Stimulated activated CD4-positive, alpha-beta T cell treated with anti-CD3 and anti-CD28 coated beads, Interleukin-1b, Interleukin-23, amount 100 ng/mL, for 1 hour (primary cell): ENCODE results near the gene DLG2.
"Not testable (repeated sequence)": the region's sequence is repeated elsewhere in the genome, so short reads cannot be mapped to it uniquely, and the experiment has no call there.

Source experiments
- DNase-seq, 2 donors: peaks; one replicate each; pipeline ENCODE4 v3.0.0-alpha.2; 2020; ENCODE audit warnings: low read depth in 2 of 2

DLG2 gene

DNA sequence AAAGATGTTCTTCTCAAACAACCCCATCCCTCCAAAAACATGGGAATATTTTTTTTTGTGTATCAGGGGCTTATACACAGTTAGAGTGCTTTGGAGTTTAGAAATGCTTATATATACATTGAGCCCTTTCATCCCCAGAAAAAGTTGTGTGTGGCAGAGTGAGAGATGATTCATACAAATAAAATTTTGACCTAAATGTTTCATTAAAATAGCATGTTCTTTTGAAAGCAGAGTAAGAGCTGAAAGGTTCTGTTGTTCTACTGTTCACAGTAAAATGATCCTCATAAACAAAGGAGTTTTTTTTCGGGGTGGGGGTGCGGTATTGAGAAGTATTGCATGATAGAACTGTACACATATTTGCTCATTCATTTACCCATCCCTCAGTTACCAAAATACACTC is 512.4 kb downstream of the DLG2 start:
- DNase-seq: no peak

DNA sequence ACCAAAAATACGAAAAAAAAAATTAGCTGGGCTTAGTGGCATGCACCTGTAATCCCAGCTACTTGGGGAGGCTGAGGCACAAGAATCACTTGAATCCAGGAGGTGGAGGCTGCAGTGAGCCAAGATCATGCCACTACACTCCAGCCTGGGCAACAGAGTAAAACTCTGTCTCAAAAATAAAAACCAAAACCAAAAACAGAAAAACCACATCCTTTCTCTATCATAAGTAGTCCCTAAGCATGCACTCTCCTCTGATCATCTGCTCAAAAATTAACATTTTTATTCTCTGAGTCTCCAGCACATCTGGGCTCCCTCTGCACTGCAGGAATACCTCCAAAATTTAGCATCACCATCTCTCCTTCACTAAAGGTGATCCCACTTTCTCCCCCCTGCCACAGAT is 516.9 kb downstream of the DLG2 start:
- DNase-seq: not testable (repeated sequence)

DNA sequence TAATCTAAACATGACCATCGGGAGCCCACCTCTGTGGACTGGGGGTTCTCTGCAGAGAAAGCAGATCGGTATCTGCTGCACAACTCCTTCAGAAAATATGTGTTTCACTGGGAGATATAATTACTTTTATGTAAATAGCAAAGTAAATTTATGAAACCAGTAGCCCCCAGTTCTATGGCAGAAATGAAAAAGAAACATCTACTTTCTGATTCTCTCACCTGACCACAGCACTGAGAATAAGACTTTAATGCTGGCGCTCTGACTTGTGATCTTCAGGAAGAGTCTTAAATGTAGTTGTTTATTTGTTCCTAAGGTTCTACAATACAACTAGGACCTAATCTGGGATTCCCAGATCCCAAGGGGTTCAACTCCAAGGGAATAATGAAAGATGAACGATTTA is 518.0 kb downstream of the DLG2 start:
- DNase-seq: no peak

DNA sequence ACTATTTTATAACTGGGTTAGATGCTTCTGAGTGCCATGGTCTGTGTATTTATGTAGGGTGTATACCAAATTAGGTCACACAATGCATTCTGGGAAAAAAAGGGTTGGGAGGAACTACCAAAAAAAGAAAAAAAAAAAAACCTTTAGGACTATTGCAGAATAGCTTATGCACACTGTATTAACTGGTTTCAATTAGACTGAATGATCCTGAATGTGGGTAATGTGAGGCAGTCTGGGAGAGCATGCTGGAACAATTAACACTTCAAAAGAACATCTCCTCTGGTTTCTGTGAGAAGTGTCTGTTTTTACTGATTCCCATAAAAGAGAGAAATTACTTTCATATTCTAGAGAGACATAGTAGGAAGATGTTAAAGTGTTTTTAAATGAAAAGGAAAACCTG is 521.3 kb downstream of the DLG2 start:
- no peak for DNase-seq

DNA sequence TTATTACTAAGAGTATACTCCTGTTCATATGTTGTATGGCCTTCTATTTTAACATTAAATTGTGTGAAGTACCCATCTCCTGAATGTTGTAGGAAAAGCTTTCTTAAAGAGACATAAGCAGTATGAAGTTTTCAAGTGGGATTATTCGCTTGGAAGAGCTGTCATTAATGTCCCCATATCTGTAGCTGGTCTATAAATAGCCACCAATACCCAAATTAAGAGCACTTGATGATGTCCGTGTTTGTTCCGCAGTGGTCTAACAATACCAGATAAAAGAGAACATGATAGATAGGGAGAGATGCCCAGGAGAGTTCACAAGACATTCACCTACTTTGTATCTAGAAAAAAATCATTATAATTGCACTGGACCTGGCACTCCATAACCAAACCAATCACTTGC is 527.6 kb downstream of the DLG2 start:
- no peak for DNase-seq

DNA sequence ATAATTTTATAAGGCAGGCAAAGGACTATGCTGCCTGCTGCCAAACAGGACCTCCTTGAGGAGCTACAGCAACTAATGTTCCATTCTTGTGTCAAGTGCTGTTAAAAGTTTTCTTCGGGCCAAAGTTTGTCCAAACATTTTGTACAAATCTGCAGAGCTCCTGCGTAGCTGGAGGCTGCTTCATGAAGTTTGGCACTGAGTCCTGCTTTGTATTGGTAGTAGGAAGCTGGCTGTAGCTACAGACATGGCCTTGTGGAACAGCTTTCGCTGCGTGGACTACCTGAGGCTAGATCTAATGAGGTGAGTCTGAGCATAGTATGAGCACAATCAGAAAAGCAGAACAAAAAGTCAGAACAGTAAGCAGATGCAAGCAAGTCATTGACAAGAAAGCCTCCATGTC is 528.1 kb downstream of the DLG2 start:
- no peak for DNase-seq

DNA sequence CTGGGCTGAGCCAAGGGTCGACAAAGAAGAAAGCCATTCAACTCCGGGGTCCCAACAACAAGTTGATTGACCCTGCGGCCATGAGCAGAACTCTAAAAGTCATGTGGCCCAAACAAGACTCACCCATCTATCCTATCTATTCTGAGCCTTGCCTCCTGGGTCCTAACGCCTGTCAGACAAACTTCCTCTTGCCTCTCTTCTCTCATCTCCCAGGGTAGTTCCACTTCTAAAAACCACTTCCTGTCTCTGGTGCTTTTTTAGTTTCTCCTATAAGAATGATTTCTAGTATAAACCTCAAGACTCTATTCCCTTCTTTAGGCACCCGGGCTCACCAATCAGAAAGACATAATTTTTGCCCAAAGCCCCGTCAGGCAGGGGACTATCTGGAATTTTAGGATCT is 530.2 kb downstream of the DLG2 start:
- DNase-seq: no peak

DNA sequence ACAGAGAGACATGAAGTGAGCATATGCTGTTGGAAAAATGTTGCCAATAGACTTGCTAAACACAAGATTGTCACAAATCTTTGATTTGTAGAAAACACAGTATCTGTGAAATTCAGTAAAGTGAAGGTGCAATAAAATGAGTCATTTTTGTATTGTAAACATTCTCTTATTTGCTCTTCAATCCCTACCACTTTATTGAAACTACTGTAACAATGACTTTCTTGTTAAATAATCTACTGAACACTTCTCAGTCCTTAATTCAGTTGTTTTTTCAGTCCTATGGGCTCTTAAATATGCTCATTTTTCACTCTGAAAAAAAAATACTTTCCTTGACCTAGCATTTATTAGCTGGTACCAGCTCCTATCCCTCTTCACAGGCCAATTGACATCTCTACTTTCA is 531.9 kb downstream of the DLG2 start:
- no peak for DNase-seq

DNA sequence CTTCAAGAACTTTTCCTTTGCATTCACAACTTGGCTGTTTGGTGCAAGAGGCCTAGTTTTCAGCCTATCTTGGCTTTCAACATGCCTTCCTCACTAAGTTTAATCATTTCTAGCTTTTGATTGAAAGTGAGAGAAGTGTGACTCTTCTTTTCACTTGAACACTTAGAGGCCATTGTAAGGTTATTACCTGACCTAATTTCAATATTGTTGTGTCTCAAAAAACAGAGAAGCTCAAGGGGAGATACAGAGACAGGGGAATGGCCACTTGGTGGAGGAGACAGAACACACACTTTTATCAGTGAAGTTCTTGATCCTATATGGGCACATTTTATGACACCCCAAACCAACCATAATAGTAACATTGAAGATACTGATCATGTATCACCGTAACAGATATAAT is 532.3 kb downstream of the DLG2 start:
- DNase-seq: no peak

DNA sequence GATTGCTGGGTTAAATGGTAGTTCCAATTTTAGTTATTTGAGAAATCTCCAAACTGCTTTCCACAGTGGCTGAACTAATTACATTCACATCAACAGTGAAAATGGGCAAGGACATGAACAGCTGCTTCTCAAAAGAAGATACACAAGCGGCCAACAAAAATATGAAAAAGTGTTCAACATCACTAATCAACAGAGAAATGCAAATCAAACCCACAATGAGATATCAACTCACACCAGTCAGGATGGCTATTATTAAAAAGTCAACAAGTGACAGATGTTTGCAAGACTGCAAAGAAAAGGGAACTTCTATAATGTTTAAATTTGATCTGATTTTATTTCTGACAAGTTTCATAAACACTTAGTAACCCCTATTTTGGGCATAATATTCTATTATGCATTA is 537.5 kb downstream of the DLG2 start:
- no peak for DNase-seq

DNA sequence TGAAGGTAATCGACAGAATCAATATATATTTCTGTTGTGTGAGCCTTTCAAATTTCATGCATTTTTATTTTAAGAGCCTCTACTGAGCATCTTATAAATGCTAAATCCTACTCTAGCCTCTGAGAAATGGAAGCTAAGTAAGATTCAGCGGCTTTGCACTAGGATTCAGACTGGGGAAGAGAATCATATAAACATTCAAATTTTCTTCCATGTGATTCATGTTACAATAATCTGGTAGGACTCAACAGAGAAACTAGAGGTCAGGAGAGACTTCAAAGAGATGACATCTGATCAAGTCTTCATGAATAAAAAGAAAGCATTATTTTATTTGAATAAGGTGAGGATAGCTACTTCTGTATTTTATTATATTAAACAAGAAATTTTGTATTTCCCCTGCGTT is 538.9 kb downstream of the DLG2 start:
- DNase-seq: no peak

DNA sequence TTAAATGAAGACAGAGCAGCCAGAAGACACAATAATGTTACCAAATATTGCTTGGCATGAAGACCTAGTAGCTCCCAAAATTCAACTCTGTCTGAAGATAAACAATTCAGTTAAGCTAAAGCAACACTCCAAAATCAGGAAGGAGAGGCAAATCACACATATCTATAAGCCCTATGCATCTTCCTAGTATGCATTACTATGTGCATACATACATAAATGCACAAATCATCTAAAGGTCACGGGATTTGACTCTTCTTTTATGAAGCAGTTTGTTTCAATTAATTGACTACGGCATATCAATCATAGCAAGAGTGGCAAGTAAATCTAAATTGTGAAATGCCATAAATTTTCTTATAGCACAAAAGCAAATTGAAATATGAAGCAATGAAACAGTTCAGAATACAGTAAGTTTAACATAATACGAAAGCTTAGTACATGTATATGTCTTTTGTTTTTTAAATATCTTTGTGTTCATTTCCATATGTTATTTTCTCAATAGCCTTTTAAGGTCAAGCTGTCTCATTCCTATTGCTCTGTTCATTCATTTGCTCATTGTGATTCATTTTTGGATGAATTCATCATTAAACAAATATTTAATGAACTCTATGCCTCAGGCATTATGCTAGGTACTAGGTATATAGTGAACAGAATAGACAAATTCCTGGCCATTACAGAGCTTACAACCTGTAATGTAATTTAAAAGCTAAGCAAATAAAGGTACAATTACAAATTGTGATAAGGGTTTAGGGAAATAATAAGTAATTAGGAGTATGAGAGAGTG is 540.5 kb downstream of the DLG2 start:
- no peak for DNase-seq

DNA sequence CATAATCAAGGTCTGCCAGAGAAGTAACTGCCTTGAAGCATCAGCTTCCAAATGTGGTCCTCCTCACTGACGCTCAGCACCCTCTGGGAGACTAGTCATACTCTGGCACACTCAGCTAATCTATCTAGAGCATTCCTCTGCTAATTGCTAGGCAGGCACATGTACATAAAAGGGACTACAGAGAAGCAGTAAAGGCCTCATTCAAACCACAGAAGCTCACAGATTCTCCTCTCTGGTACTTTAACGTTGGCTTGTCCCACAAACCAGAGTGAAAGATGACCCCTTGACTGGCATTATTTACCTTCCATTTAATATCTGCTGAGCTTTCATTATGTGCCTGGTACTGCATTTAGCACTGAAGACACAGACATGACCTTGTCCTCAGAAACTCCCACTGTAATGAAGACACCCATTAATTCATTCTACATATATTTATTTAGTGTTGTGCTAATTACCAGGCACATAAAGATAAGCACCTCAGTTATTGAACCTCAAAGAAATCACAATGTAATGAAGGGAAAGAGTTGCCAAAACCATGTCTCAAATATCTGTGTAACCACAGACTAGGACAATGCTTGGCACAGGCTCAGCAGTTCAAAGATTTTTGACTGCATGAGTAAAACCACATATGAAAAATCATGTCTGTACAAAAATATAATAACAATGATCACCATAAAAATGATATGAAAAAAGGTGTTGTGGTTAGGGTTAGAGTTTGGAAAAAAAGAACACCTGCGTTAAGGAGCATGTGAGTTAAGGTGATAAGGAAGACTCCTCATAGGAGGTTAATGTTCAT is 550.4 kb downstream of the DLG2 start:
- no peak for DNase-seq

DNA sequence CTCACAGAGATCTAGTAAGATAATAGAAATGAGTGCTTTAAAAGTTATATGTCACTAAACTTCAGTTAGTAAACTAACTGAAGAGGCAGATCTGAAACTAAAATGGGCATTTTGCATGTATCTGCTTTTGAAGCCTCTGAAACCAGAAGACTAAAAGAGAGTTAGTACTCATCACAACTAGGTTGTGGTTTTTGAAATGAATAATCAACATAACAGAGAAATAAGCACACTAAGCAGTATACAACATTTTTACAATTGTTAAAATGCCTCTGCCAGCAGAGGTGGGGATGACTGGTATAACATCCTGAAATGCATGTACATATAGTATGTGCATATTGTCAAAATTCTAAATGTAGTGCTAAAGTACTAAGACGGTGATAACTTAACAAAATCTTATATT is 564.5 kb downstream of the DLG2 start:
- no peak for DNase-seq

DNA sequence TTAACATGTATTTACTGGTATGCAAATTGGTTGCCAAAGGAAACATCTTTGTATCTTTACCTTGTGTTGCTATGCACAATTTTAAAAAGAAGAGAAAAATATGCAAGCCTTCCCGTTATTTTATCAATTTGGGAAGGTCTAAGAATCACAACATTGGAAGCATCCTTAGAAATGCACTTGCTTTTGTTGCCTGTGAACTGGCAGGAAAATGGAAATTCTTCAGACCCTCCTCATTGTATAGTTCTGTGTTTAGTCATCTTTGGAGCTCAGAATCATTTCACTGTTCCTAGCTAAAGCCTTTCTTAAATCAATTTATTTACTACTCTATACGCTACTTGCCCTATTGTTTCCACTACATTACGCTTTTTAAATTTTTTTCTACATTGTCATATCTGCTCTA is 574.5 kb downstream of the DLG2 start:
- DNase-seq: no peak

DNA sequence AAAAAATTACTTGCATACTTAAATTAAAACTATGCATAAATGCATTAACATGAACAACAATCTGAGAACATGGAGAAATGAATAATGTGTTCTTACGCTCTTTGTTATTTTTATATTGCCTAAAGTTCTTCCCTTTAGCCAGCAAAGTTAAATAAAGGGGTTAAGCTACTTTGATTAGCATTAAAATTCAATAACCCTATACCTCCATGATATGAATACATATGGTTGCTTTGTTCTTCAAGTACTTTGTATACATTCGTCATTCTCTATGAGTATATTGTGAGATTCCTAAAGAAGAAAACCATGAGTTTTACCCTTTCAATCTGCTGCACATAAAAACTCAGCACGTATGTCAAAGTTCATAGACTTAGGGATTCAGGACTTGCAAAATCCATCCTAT is 578.3 kb downstream of the DLG2 start:
- no peak for DNase-seq

DNA sequence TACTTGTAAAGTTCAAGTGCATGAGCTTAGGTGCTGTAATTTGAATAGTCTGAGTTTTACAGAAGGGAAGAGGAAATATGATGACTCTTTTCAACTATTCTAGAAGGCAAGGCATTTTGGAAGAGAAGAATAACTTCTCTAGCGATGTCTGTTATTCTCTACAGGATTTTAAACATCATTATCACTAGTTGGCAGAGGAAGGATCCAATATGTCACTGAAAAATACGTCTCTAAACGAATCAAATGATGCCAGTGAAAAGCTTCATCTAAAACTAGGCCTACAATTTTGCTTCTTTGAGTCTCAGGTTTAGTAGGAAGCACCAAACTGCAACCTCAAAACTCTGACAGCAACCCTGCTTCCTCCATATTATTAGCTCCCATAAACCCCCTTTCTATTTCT is 581.4 kb downstream of the DLG2 start:
- no peak for DNase-seq

DNA sequence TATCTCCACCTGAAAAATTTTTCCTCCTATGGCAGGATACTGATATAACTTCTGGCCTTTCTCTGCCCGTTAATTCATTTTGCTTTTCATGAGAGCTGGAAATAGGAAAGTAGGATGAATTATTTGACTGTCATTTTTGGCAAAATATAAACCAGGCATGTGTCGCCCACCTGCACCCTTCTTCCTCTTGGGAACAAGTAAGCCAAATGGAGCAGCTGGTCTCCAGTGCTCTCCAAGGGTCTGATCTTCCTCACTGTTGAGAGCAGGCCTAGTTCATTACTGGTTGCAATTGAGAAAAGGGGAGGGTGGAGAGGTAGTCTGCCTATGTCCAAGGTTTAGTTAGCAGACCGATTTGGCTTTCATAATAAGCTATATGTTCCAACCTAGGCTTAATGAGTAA is 582.2 kb downstream of the DLG2 start:
- DNase-seq: no peak

DNA sequence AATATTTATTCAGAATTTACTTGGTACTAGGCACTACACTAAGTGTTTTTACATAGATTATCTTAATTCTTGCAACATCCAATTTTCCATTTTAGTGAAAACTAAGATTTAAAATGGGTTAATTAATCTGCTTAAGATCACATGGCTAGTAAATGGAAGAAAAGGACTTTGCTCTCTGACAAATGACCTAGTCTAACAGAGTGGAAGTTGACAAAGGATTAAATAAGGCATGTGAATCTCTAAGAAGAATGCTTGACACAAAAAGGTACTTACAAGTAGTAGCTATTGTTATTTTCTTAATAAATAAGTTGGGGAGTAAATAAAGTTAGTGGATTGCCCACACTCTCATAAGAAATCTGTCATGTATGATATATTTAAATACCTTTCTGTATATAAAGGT is 584.8 kb downstream of the DLG2 start:
- no peak for DNase-seq

DNA sequence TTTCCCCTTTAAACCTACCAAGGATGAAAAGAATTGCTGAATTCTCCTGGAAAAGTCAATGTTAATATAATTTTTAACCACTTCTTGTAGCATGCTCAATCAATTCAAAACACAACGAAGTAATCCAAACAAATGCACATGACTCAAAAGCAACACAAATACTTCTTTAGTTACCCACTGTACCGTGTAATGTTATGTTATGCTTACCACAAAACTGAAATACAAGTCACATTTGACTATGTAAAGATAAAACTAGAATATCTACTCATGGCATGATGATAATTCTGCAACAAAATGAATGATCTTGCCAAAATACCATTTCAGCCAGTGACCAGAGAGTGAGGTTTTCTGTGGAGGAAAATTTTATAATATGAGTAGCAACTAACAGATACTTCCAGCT is 587.0 kb downstream of the DLG2 start:
- DNase-seq: no peak

DNA sequence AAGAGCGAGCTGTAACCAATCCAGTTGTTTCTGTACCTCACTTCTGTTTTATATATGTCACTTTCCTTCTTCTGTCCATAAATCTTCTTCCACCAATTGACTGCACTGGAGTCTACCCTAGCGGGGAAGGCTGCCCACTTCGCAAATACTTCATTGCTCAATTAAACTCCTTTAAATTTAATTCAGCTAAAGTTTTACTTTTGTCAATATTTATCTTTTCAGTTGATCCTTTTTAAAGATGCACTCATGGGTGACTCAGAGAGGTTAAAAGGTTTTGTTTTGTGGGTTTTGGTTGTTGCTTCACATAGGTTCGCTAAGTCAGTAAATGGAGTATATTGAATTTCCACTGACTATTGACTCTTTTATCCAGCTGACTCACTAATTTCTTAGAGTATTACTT is 597.2 kb downstream of the DLG2 start:
- DNase-seq: no peak

DNA sequence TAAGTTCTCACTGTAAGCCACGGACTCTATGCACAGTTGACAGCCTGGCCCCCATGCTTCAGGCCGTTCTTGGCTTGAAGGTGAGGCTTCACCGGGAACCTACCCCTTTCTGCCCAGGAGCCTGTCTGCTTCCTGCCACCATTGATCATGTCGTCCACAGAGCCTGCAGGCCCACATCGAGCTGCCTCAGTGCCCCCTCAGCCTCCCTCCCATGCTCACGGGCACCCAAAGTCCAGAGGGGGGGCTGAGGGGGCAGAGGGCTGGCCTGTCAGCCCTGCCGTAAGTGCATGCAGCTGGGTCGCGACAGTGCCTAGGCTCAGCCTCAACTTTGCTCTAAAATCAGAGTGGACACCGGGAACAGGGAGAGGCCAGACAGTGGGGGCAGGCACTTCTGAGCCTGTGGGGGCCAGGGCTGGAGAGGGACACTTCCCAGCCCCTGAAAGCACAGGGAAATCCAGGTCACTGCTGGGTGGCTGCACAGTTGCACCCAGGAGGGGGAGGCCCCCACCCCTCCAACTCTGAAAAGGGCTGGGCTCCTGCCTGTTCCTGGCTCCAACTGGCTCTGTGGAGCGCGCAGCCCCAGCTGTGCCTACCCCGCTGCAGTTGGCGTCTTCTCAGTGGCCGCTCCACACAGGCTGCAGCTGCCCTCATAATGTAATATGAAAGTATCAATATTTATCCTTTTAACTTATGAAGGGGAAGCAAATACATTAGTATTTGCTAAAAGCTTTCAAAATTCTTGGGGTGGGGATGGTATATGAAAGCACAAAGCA is 598.6 kb downstream of the DLG2 start:
- DNase-seq: no peak

DNA sequence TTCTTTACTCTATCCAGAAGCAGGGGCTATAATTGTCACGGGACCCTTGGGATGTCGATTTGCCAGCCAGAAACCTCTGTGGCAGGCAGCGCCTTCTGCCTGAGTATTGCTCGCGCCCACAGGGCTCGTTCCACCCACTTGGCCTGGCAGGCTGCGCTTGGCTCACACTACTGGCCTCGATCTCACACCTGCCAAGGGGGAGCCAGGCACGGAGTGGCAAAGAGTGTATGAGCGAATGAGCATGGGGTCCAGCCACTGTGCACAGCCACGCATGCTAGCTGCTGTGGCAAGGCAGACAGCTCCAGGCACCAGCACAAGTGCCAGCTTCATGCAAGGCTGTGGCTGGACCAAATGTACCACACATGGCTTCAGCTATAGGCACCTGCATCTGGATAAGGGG is 599.8 kb downstream of the DLG2 start:
- DNase-seq: no peak
